ENCODE results near the gene CTIF. TPM values are rescaled to one million over a fixed set of nuclear protein-coding genes. Genes with fewer than 3 reads are reported as not detected.

Gene CTIF
- total and polyA plus RNA-seq, 2 donors (not counting 1 experiment from before 2014, with no cell fraction given) = 27.2 to 28.1 TPM

- H3K4me2 ChIP-seq (ENCODE audit: extremely low read depth, insufficient read depth, low read length) = no peak overlapping the region
- peaks cover 5% of the 10 kb centered on the region for H3K4me1 ChIP-seq (ENCODE audit: control insufficient read depth, extremely low read depth, insufficient read depth, low read length)
- no peaks in the 10 kb centered on the region for H4K20me1 ChIP-seq (ENCODE audit: control insufficient read depth, extremely low read depth, insufficient read depth, low read length)
- TF ChIP-seq CTCF (conservative IDR thresholded peaks at IDR 0.05 in 1 of 2, IDR thresholded peaks at IDR 0.05 in 1 of 2; ENCODE audit: low read depth in 1 of 2, low read length in 2 of 2) (no peak), EZH2 (IDR thresholded peaks at IDR 0.05; ENCODE audit: low read length, missing control alignments) (no peak)
- H3K36me3 ChIP-seq (ENCODE audit: control insufficient read depth, insufficient read depth, low read length) = peaks cover 6% of the 10 kb centered on the region
- no peak for DNase-seq (ENCODE audit: low read depth in 2 of 2)
- H3K27me3 ChIP-seq (ENCODE audit: control insufficient read depth, insufficient read depth, low read length) = no peaks in the 10 kb centered on the region
- H2AFZ ChIP-seq (ENCODE audit: low read length) = no peak overlapping the region
- H3K27ac ChIP-seq (ENCODE audit: insufficient read depth, low read length) = no peak overlapping the region
- H3K79me2 ChIP-seq (ENCODE audit: control insufficient read depth, insufficient read depth, low read length) = peaks cover 37% of the 10 kb centered on the region
- H3K9me3 ChIP-seq (ENCODE audit: control insufficient read depth, insufficient read depth, low read depth, low read length) = no peaks in the 10 kb centered on the region
- H3K9ac ChIP-seq (ENCODE audit: insufficient read depth, low read length) = no peak overlapping the region
- H3K4me3 ChIP-seq (replicated peaks in 1 of 4; ENCODE audit: control extremely low read depth in 1 of 4, insufficient read depth in 1 of 4, low read depth in 3 of 4, low read length in 4 of 4) = no peak overlapping the region
Measured at GRCh38 chr18:48557640-48558174, 18.9 kb downstream of the CTIF start.

GRCh38 chr18:48558248-48558647 lies 19.4 kb downstream of the CTIF start:
- TF ChIP-seq CTCF (conservative IDR thresholded peaks at IDR 0.05 in 1 of 2, IDR thresholded peaks at IDR 0.05 in 1 of 2; ENCODE audit: low read depth in 1 of 2, low read length in 2 of 2) (no peak), EZH2 (IDR thresholded peaks at IDR 0.05; ENCODE audit: low read length, missing control alignments) (no peak)
- Histone ChIP-seq H3K4me1 (ENCODE audit: control insufficient read depth, extremely low read depth, insufficient read depth, low read length) (peaks cover 10% of the 10 kb centered on the region), H3K27ac (ENCODE audit: insufficient read depth, low read length) (no peak overlapping the region), H3K36me3 (ENCODE audit: control insufficient read depth, insufficient read depth, low read length) (peaks cover 6% of the 10 kb centered on the region), H3K4me2 (ENCODE audit: extremely low read depth, insufficient read depth, low read length) (no peak overlapping the region), H3K9me3 (ENCODE audit: control insufficient read depth, insufficient read depth, low read depth, low read length) (no peaks in the 10 kb centered on the region), H3K79me2 (ENCODE audit: control insufficient read depth, insufficient read depth, low read length) (peaks cover 35% of the 10 kb centered on the region), H3K9ac (ENCODE audit: insufficient read depth, low read length) (no peak overlapping the region), H2AFZ (ENCODE audit: low read length) (no peak overlapping the region), H3K27me3 (ENCODE audit: control insufficient read depth, insufficient read depth, low read length) (no peaks in the 10 kb centered on the region), H4K20me1 (ENCODE audit: control insufficient read depth, extremely low read depth, insufficient read depth, low read length) (no peaks in the 10 kb centered on the region), H3K4me3 (replicated peaks in 1 of 4; ENCODE audit: control extremely low read depth in 1 of 4, insufficient read depth in 1 of 4, low read depth in 3 of 4, low read length in 4 of 4) (no peak overlapping the region)
- DNase-seq (ENCODE audit: low read depth in 2 of 2) = no peak

DNA sequence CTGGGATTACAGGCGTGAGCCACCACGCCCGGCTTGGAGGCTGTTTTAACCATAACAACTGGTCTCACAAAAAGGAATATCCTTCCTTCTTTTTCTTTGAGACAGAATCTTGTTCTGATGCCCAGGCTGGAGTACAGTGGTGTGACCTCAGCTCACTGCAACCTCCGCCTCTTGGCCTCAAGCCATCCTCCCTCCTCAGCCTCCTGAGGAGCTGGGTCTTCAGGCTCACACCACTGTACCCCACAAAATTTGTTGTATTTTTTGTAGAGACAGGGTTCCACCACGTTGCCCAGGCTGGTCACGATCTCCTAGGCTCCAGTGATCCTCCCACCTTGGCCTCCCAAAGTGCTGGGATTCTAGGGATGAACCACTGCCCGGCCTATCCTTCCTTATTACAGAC lies 21.7 kb downstream of the CTIF start:
- H3K9ac ChIP-seq (ENCODE audit: insufficient read depth, low read length) = no peak overlapping the region
- no peak overlapping the region for H3K4me3 ChIP-seq (replicated peaks in 1 of 4; ENCODE audit: control extremely low read depth in 1 of 4, insufficient read depth in 1 of 4, low read depth in 3 of 4, low read length in 4 of 4)
- no peak for TF ChIP-seq CTCF (conservative IDR thresholded peaks at IDR 0.05 in 1 of 2, IDR thresholded peaks at IDR 0.05 in 1 of 2; ENCODE audit: low read depth in 1 of 2, low read length in 2 of 2)
- TF ChIP-seq EZH2 (IDR thresholded peaks at IDR 0.05; ENCODE audit: low read length, missing control alignments) = no peak
- peaks cover 10% of the 10 kb centered on the region for H3K4me1 ChIP-seq (ENCODE audit: control insufficient read depth, extremely low read depth, insufficient read depth, low read length)
- H3K27ac ChIP-seq (ENCODE audit: insufficient read depth, low read length) = no peak overlapping the region
- H3K9me3 ChIP-seq (ENCODE audit: control insufficient read depth, insufficient read depth, low read depth, low read length) = no peaks in the 10 kb centered on the region
- H2AFZ ChIP-seq (ENCODE audit: low read length) = no peak overlapping the region
- no peak for DNase-seq (ENCODE audit: low read depth in 2 of 2)
- H3K4me2 ChIP-seq (ENCODE audit: extremely low read depth, insufficient read depth, low read length) = no peak overlapping the region
- H3K36me3 ChIP-seq (ENCODE audit: control insufficient read depth, insufficient read depth, low read length) = peaks cover 4% of the 10 kb centered on the region
- peaks cover 44% of the 10 kb centered on the region for H3K79me2 ChIP-seq (ENCODE audit: control insufficient read depth, insufficient read depth, low read length)
- no peaks in the 10 kb centered on the region for H3K27me3 ChIP-seq (ENCODE audit: control insufficient read depth, insufficient read depth, low read length)
- H4K20me1 ChIP-seq (ENCODE audit: control insufficient read depth, extremely low read depth, insufficient read depth, low read length) = no peaks in the 10 kb centered on the region
